SK-N-SH (cell line): Measurements from ENCODE around the gene CDH4. TPM values are rescaled to one million over a fixed set of nuclear protein-coding genes. Genes with fewer than 3 reads are reported as not detected.

Experiments used
- CTCF ChIA-PET: fragments of 300-600, 350-600 bp; formaldehyde crosslinking; extraction: SDS; loops from one replicate; lab custom pipeline; 2021; lab: Yijun Ruan, JAX
- POLR2A ChIA-PET: fragments of 350-600 bp; sonication (Branson Sonifier 250); formaldehyde crosslinking; extraction: SDS; loops from one replicate; lab custom pipeline; 2020; ENCODE audit warnings: antibody characterized with exemption, inconsistent platforms; lab: Yijun Ruan, JAX
- DNase-seq: peaks from one replicate; pipeline ENCODE4 v3.0.0; 2012
- H2AFZ ChIP-seq: fragments of 200-600 bp; sonication (generic); 2 replicates; pipeline ENCODE4 v1.8.1; 2016; ENCODE audit warnings: antibody characterized with exemption, mild to moderate bottlenecking, low read depth
- H3F3A ChIP-seq: fragments of 200-600 bp; sonication (generic); replicated peaks from 2 replicates; pipeline ENCODE3; 2016; ENCODE audit warnings: antibody characterized with exemption, mild to moderate bottlenecking; ENCODE audit not compliant: insufficient read depth
- H3K27ac ChIP-seq, 2 experiments: fragments of 200-500 bp in 1 of 2; fragments of 200-600 bp in 1 of 2; sonication (Bioruptor generic) in 1 of 2; sonication (generic), shearing (Covaris generic) in 1 of 2; 2 replicates each; pipeline versions ENCODE4 v1.5.1 to v1.6.1; 2014 to 2016; ENCODE audit warnings: low read depth in 2 of 2, inconsistent platforms in 1 of 2, low read length in 1 of 2, mild to moderate bottlenecking in 1 of 2, mixed read lengths in 1 of 2
- H3K27me3 ChIP-seq: fragments of 200-600 bp; sonication (generic), shearing (Covaris generic); 2 replicates; pipeline ENCODE4 v1.6.1; 2016; ENCODE audit warnings: mixed run types; ENCODE audit not compliant: insufficient read depth
- H3K36me3 ChIP-seq, 2 experiments: fragments of 200-500 bp in 1 of 2; fragments of 200-600 bp in 1 of 2; sonication (Bioruptor generic) in 1 of 2; sonication (generic) in 1 of 2; replicated peaks in 1 of 2; 2 replicates each; pipeline versions ENCODE3 to v1.5.1; 2014 to 2016; ENCODE audit warnings: low read length in 1 of 2, mild to moderate bottlenecking in 1 of 2; ENCODE audit not compliant: insufficient read depth in 2 of 2, control insufficient read depth in 1 of 2
- H3K4me1 ChIP-seq, 2 experiments: fragments of 200-500 bp in 1 of 2; fragments of 200-600 bp in 1 of 2; sonication (Bioruptor generic) in 1 of 2; sonication (generic), shearing (Covaris generic) in 1 of 2; 2 replicates each; pipeline versions ENCODE4 v1.5.1 to v1.6.1; 2014 to 2016; ENCODE audit warnings: low read depth in 1 of 2, low read length in 1 of 2, mixed run types in 1 of 2; ENCODE audit not compliant: insufficient read depth in 2 of 2, control insufficient read depth in 1 of 2
- H3K4me2 ChIP-seq: fragments of 200-600 bp; sonication (generic), shearing (Covaris generic); 2 replicates; pipeline ENCODE4 v1.6.1; 2017; ENCODE audit warnings: mixed run types
- H3K4me3 ChIP-seq, 2 experiments: fragments of 200-500 bp in 1 of 2; fragments of 200-600 bp in 1 of 2; sonication (Bioruptor generic) in 1 of 2; sonication (generic), shearing (Covaris generic) in 1 of 2; 2 replicates each; pipeline versions ENCODE4 v1.5.1 to v1.8.1; 2014 to 2016; ENCODE audit warnings: low read depth in 2 of 2, inconsistent platforms in 1 of 2, low read length in 1 of 2, mild to moderate bottlenecking in 1 of 2, mixed read lengths in 1 of 2, moderate library complexity in 1 of 2
- H3K79me2 ChIP-seq: fragments of 200-600 bp; sonication (generic); 2 replicates; pipeline ENCODE4 v1.8.1; 2017; ENCODE audit warnings: mild to moderate bottlenecking; ENCODE audit not compliant: insufficient read depth
- H3K9ac ChIP-seq: fragments of 200-600 bp; sonication (generic); 2 replicates; pipeline ENCODE4 v1.6.1; 2017; ENCODE audit warnings: mixed run types
- H3K9me2 ChIP-seq: fragments of 200-600 bp; sonication (generic); 2 replicates; pipeline ENCODE4 v1.6.1; 2017; ENCODE audit warnings: mixed run types
- H3K9me3 ChIP-seq: fragments of 200-600 bp; sonication (generic); 2 replicates; pipeline ENCODE4 v1.6.1; 2017; ENCODE audit warnings: mixed run types, mild to moderate bottlenecking, moderate library complexity
- H4K20me1 ChIP-seq: fragments of 200-600 bp; sonication (generic); 2 replicates; pipeline ENCODE4 v1.6.1; 2017; ENCODE audit warnings: mild to moderate bottlenecking, mixed run types; ENCODE audit not compliant: insufficient read depth
- CTCF ChIP-seq: fragments of 200-600 bp; sonication (generic); IDR thresholded peaks from 2 replicates; pipeline ENCODE4 v1.6.1; 2017; ENCODE audit warnings: antibody characterized with exemption, mild to moderate bottlenecking, moderate library complexity
- ELF1 ChIP-seq: IDR thresholded peaks from 2 replicates; pipeline ENCODE4 v1.4.0; 2012
- EZH2phosphoT487 ChIP-seq: fragments of 200-600 bp; sonication (generic); IDR thresholded peaks from 2 replicates; pipeline ENCODE4 v1.6.1; 2017; ENCODE audit warnings: low read depth, mixed run types, mild to moderate bottlenecking, antibody characterized with exemption, moderate library complexity, borderline replicate concordance
- FOXM1 ChIP-seq: IDR thresholded peaks from 2 replicates; pipeline ENCODE4 v1.4.0; 2012; ENCODE audit warnings: low read depth, mild to moderate bottlenecking
- MAX ChIP-seq: IDR thresholded peaks from 2 replicates; pipeline ENCODE4 v1.4.0; 2012; ENCODE audit warnings: low read depth
- MEF2A ChIP-seq: IDR thresholded peaks from 2 replicates; pipeline ENCODE4 v1.4.0; 2012; ENCODE audit warnings: low read depth, borderline replicate concordance
- MXI1 ChIP-seq: IDR thresholded peaks from 2 replicates; pipeline ENCODE4 v1.6.1; 2012; ENCODE audit warnings: mild to moderate bottlenecking, low read depth, low read length, improper control_type of control experiment
- PBX3 ChIP-seq: IDR thresholded peaks from 2 replicates; pipeline ENCODE4; 2012
- RAD21 ChIP-seq: IDR thresholded peaks from 2 replicates; pipeline ENCODE4 v1.6.1; 2012; ENCODE audit warnings: mild to moderate bottlenecking, low read length
- RCOR1 ChIP-seq: fragments of 150-350 bp; IDR thresholded peaks from 2 replicates; pipeline ENCODE4 v1.6.1; 2017; ENCODE audit warnings: antibody characterized with exemption, low read length
- RFX5 ChIP-seq: IDR thresholded peaks from 2 replicates; pipeline ENCODE4 v1.6.1; 2012; ENCODE audit warnings: mild to moderate bottlenecking, improper control_type of control experiment, low read length
- RXRA ChIP-seq: IDR thresholded peaks from 2 replicates; pipeline ENCODE4 v1.4.0; 2012; ENCODE audit warnings: low read depth, mild to moderate bottlenecking, borderline replicate concordance
- SMC3 ChIP-seq: IDR thresholded peaks from 2 replicates; pipeline ENCODE4 v1.6.1; 2012; ENCODE audit warnings: low read depth, low read length, improper control_type of control experiment
- TAF1 ChIP-seq: IDR thresholded peaks from 2 replicates; pipeline ENCODE4 v1.6.1; 2012; ENCODE audit warnings: low read depth, mild to moderate bottlenecking, low read length, moderate library complexity, borderline replicate concordance
- TCF12 ChIP-seq: IDR thresholded peaks from 2 replicates; pipeline ENCODE4 v1.4.0; 2012
- USF1 ChIP-seq: IDR thresholded peaks from 2 replicates; pipeline ENCODE4 v1.4.0; 2012; ENCODE audit warnings: low read depth, borderline replicate concordance
- ZBTB33 ChIP-seq: IDR thresholded peaks from 2 replicates; pipeline ENCODE4 v1.4.0; 2012; ENCODE audit warnings: low read depth, borderline replicate concordance
- WGBS: methylation state at CpG from one replicate; pipeline ENCODE4 v1.1.6; 2017; ENCODE audit warnings: low lambda C conversion rate; 5-methylcytosine and 5-hydroxymethylcytosine counted together
- polyA plus RNA-seq, 3 experiments: library from polyadenylated mRNA; depleted of rRNA; stranded (reverse); fragments of >200 nt; gene quantifications; 2 replicates each; pipeline ENCODE4 v1.2.3, GENCODE V29; 2012
- TF ChIP-seq, protein P1 (sequence below): IDR thresholded peaks from 2 replicates; pipeline ENCODE4 v1.6.1; 2012; ENCODE audit warnings: mild to moderate bottlenecking, low read depth, low read length, moderate library complexity
- TF ChIP-seq, protein P2 (sequence below): fragments of 150-350 bp; IDR thresholded peaks from 2 replicates; pipeline ENCODE4 v1.6.1; 2017; ENCODE audit warnings: antibody characterized with exemption, low read length, low read depth, borderline replicate concordance

CDH4 gene
- polyA plus RNA-seq, 1 of the 3 experiments (the other 2 are of a cell fraction) = not detected

DNA sequence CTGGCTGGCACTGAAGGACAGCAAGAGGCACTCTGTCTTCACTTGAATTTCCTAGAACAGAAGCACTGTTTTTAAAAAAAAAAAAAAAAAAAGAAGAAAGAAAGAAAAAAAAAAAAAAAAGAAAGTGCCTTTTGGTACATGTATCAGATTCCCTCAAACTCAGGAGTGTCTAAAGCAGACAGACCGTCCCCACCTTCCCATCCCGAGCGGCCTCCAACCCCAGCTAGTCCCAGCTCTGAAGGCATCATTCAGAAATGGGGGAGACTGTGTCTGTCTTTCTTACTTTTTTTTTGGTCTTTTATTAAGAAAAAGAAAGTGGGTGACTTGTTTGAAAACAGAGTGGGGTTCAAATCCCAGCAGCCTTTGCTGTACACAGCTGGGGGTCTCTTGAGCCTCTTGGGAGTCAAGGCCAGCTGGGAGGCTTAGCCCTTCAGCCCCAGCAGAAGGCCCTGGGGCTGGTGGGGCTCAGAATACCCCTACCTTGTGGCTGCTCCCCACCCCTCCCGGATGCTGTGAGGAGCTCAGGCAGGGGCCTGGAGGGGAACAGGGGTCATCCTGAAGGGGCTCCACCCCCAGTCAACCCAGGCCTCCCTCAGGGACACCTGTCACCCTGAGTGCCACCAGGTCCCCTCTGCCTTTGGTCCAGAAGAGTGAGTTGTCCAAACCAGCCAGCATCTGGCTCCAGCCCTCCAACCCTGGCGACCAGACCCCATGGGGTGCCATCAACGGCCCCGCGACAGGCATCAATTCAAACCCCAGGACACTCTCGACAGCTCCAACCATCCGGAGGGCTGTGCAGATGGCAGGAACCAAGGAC, 685.3 kb downstream of the CDH4 start:
- H3K4me2 ChIP-seq = no peak overlapping the region
- CTCF ChIA-PET = interaction anchor here (0.7 kb wide), 1 partner anchor 708 kb away, joined by 3 read pairs; no protein-coding TSS in a partner anchor
- WGBS = 77% methylated on average over 3 of the region's 10 CpGs
- no peaks in the 10 kb centered on the region for H3K36me3 ChIP-seq
- no peaks in the 10 kb centered on the region for H3K27me3 ChIP-seq
- H3K27ac ChIP-seq = no peak overlapping the region
- no peaks in the 10 kb centered on the region for H3F3A ChIP-seq
- no peaks in the 10 kb centered on the region for H3K9me3 ChIP-seq
- no peaks in the 10 kb centered on the region for H3K9me2 ChIP-seq
- no peak for DNase-seq
- TF ChIP-seq, protein P1, sequence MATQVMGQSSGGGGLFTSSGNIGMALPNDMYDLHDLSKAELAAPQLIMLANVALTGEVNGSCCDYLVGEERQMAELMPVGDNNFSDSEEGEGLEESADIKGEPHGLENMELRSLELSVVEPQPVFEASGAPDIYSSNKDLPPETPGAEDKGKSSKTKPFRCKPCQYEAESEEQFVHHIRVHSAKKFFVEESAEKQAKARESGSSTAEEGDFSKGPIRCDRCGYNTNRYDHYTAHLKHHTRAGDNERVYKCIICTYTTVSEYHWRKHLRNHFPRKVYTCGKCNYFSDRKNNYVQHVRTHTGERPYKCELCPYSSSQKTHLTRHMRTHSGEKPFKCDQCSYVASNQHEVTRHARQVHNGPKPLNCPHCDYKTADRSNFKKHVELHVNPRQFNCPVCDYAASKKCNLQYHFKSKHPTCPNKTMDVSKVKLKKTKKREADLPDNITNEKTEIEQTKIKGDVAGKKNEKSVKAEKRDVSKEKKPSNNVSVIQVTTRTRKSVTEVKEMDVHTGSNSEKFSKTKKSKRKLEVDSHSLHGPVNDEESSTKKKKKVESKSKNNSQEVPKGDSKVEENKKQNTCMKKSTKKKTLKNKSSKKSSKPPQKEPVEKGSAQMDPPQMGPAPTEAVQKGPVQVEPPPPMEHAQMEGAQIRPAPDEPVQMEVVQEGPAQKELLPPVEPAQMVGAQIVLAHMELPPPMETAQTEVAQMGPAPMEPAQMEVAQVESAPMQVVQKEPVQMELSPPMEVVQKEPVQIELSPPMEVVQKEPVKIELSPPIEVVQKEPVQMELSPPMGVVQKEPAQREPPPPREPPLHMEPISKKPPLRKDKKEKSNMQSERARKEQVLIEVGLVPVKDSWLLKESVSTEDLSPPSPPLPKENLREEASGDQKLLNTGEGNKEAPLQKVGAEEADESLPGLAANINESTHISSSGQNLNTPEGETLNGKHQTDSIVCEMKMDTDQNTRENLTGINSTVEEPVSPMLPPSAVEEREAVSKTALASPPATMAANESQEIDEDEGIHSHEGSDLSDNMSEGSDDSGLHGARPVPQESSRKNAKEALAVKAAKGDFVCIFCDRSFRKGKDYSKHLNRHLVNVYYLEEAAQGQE = no peak
- TF ChIP-seq RAD21 (no peak), ELF1 (no peak), MAX (no peak), CTCF (no peak), ZBTB33 (no peak), MEF2A (no peak), SMC3 (no peak), FOXM1 (no peak), RXRA (no peak), MXI1 (no peak), TCF12 (no peak), USF1 (no peak), TAF1 (no peak), PBX3 (no peak), RCOR1 (no peak), RFX5 (no peak), EZH2phosphoT487 (no peak)
- TF ChIP-seq, protein P2, sequence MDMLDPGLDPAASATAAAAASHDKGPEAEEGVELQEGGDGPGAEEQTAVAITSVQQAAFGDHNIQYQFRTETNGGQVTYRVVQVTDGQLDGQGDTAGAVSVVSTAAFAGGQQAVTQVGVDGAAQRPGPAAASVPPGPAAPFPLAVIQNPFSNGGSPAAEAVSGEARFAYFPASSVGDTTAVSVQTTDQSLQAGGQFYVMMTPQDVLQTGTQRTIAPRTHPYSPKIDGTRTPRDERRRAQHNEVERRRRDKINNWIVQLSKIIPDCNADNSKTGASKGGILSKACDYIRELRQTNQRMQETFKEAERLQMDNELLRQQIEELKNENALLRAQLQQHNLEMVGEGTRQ = no peak
- no peaks in the 10 kb centered on the region for H3K4me1 ChIP-seq
- no peak overlapping the region for H3K9ac ChIP-seq
- no peaks in the 10 kb centered on the region for H3K79me2 ChIP-seq
- H2AFZ ChIP-seq = no peak overlapping the region
- POLR2A ChIA-PET = no interaction called here
- H4K20me1 ChIP-seq = no peaks in the 10 kb centered on the region
- H3K4me3 ChIP-seq = no peak overlapping the region
